ENCODE results near the gene CHD6.

The CHD6 gene

GRCh38 chr20:41373251-41373783 is 244.9 kb downstream of the CHD6 start:
- peaks cover 8% of the 10 kb centered on the region; the same call in 1 of the 2 replicates for H3K27me3 ChIP-seq (ENCODE audit: insufficient read depth, low read length)
- TF ChIP-seq EZH2 (IDR thresholded peaks at IDR 0.05; ENCODE audit: borderline replicate concordance, low read length) (no peak), CTCF (IDR thresholded peaks at IDR 0.05; ENCODE audit: low read length) (no peak)
- no peak overlapping the region for H3K4me2 ChIP-seq (ENCODE audit: low read length)
- no peaks in the 10 kb centered on the region for H3F3A ChIP-seq (ENCODE audit: insufficient read depth, low read length)
- H2AFZ ChIP-seq (ENCODE audit: low read length) = no peak overlapping the region
- H3K9me3 ChIP-seq (ENCODE audit: low read length) = no peaks in the 10 kb centered on the region
- H3K79me2 ChIP-seq (ENCODE audit: insufficient read depth, low read length) = no peaks in the 10 kb centered on the region
- no peak overlapping the region for H3K9ac ChIP-seq (ENCODE audit: low read length)
- no peaks in the 10 kb centered on the region for H3K9me2 ChIP-seq (ENCODE audit: low read depth, low read length)
- H3K4me3 ChIP-seq (ENCODE audit: low read depth, low read length, poor library complexity, severe bottlenecking) = no peak overlapping the region
- H3K36me3 ChIP-seq (ENCODE audit: insufficient read depth, low read length) = no peaks in the 10 kb centered on the region
- no peaks in the 10 kb centered on the region for H4K20me1 ChIP-seq (ENCODE audit: insufficient read depth, low read length)
- no peak overlapping the region for H3K27ac ChIP-seq (ENCODE audit: low read depth, low read length, poor library complexity, severe bottlenecking)
- H3K4me1 ChIP-seq (ENCODE audit: insufficient read depth, low read length, severe bottlenecking) = no peaks in the 10 kb centered on the region

GRCh38 chr20:41371371-41371770 is 246.8 kb downstream of the CHD6 start:
- H2AFZ ChIP-seq (ENCODE audit: low read length) = no peak overlapping the region
- TF ChIP-seq CTCF (IDR thresholded peaks at IDR 0.05; ENCODE audit: low read length) (no peak), EZH2 (IDR thresholded peaks at IDR 0.05; ENCODE audit: borderline replicate concordance, low read length) (no peak)
- no peaks in the 10 kb centered on the region for H3K9me2 ChIP-seq (ENCODE audit: low read depth, low read length)
- no peaks in the 10 kb centered on the region for H3K79me2 ChIP-seq (ENCODE audit: insufficient read depth, low read length)
- H3K4me3 ChIP-seq (ENCODE audit: low read depth, low read length, poor library complexity, severe bottlenecking) = no peak overlapping the region
- H3K27me3 ChIP-seq (ENCODE audit: insufficient read depth, low read length) = peaks cover 8% of the 10 kb centered on the region; the same call in 1 of the 2 replicates
- no peaks in the 10 kb centered on the region for H3K36me3 ChIP-seq (ENCODE audit: insufficient read depth, low read length)
- H3K4me1 ChIP-seq (ENCODE audit: insufficient read depth, low read length, severe bottlenecking) = no peaks in the 10 kb centered on the region
- no peak overlapping the region for H3K27ac ChIP-seq (ENCODE audit: low read depth, low read length, poor library complexity, severe bottlenecking)
- H3K9me3 ChIP-seq (ENCODE audit: low read length) = no peaks in the 10 kb centered on the region
- H3K9ac ChIP-seq (ENCODE audit: low read length) = no peak overlapping the region
- H4K20me1 ChIP-seq (ENCODE audit: insufficient read depth, low read length) = no peaks in the 10 kb centered on the region
- no peak overlapping the region for H3K4me2 ChIP-seq (ENCODE audit: low read length)
- no peaks in the 10 kb centered on the region for H3F3A ChIP-seq (ENCODE audit: insufficient read depth, low read length)

- no peaks in the 10 kb centered on the region for H4K20me1 ChIP-seq (ENCODE audit: insufficient read depth, low read length)
- H3F3A ChIP-seq (ENCODE audit: insufficient read depth, low read length) = no peaks in the 10 kb centered on the region
- H3K79me2 ChIP-seq (ENCODE audit: insufficient read depth, low read length) = no peaks in the 10 kb centered on the region
- peaks cover 8% of the 10 kb centered on the region; the same call in 1 of the 2 replicates for H3K27me3 ChIP-seq (ENCODE audit: insufficient read depth, low read length)
- H3K4me1 ChIP-seq (ENCODE audit: insufficient read depth, low read length, severe bottlenecking) = no peaks in the 10 kb centered on the region
- no peak overlapping the region for H3K4me2 ChIP-seq (ENCODE audit: low read length)
- no peaks in the 10 kb centered on the region for H3K9me3 ChIP-seq (ENCODE audit: low read length)
- H3K9me2 ChIP-seq (ENCODE audit: low read depth, low read length) = no peaks in the 10 kb centered on the region
- H3K4me3 ChIP-seq (ENCODE audit: low read depth, low read length, poor library complexity, severe bottlenecking) = no peak overlapping the region
- H3K27ac ChIP-seq (ENCODE audit: low read depth, low read length, poor library complexity, severe bottlenecking) = no peak overlapping the region
- no peak overlapping the region for H3K9ac ChIP-seq (ENCODE audit: low read length)
- H3K36me3 ChIP-seq (ENCODE audit: insufficient read depth, low read length) = no peaks in the 10 kb centered on the region
- TF ChIP-seq EZH2 (IDR thresholded peaks at IDR 0.05; ENCODE audit: borderline replicate concordance, low read length) = no peak
- TF ChIP-seq CTCF (IDR thresholded peaks at IDR 0.05; ENCODE audit: low read length) = no peak
- no peak overlapping the region for H2AFZ ChIP-seq (ENCODE audit: low read length)
Observed at GRCh38 chr20:41370176-41370575, 248.0 kb downstream of the CHD6 start.

All from OCI-LY1 (cell line).